ENCODE measurements around the gene VASN. TPM values are rescaled to one million over a fixed set of nuclear protein-coding genes. Genes with fewer than 3 reads are reported as not detected.

Gene VASN
- total and polyA plus RNA-seq, 9 of the 15 experiments (the other 6 are each of a cell fraction or from before 2014, with no cell fraction given): 0.01 to 2.5 (median 0.41) TPM; not detected in 1

- in situ Hi-C loops (cut with MboI): no loop called here
- POLR2A ChIA-PET: interaction anchor here (0.6 to 1.4 kb wide), 8 partner anchors 11 to 467 kb away, joined by 3 to 4 read pairs (median 3); no protein-coding TSS in a partner anchor
- TF ChIP-seq ATF3 (IDR thresholded peaks at IDR 0.05): 0 out of 2 replicates have a peak, but pooled peaks have one; percentile 18
- TF ChIP-seq ATF3 (CRISPR knock-in tag; conservative IDR thresholded peaks at IDR 0.05): no peak
- no peak for TF ChIP-seq SAP30 (IDR thresholded peaks at IDR 0.05; ENCODE audit: borderline replicate concordance, insufficient read depth, low read depth, low read length, poor library complexity, severe bottlenecking)
- TF ChIP-seq HMGN3 (IDR thresholded peaks at IDR 0.05; ENCODE audit: borderline replicate concordance, extremely low read depth, insufficient read length, low read depth, low read length): no peak
- TF ChIP-seq, protein P1, sequence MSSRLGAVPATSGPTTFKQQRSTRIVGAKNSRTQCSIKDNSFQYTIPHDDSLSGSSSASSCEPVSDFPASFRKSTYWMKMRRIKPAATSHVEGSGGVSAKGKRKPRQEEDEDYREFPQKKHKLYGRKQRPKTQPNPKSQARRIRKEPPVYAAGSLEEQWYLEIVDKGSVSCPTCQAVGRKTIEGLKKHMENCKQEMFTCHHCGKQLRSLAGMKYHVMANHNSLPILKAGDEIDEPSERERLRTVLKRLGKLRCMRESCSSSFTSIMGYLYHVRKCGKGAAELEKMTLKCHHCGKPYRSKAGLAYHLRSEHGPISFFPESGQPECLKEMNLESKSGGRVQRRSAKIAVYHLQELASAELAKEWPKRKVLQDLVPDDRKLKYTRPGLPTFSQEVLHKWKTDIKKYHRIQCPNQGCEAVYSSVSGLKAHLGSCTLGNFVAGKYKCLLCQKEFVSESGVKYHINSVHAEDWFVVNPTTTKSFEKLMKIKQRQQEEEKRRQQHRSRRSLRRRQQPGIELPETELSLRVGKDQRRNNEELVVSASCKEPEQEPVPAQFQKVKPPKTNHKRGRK (tag; IDR thresholded peaks at IDR 0.05): no peak
- no peak for TF ChIP-seq TSC22D4 (tag; IDR thresholded peaks at IDR 0.05)
- TF ChIP-seq NR2C1 (IDR thresholded peaks at IDR 0.05): peak; percentile 17; the same call in 1 of the 2 replicates
- no peak for TF ChIP-seq NR2C1 (tag; IDR thresholded peaks at IDR 0.05)
- TF ChIP-seq SP1 (CRISPR knock-in tag; IDR thresholded peaks at IDR 0.05): no peak
- TF ChIP-seq XRCC3 (IDR thresholded peaks at IDR 0.05): no peak
- no peak for TF ChIP-seq MLX (CRISPR knock-in tag; conservative IDR thresholded peaks at IDR 0.05)
- TF ChIP-seq E2F8 (IDR thresholded peaks at IDR 0.05; ENCODE audit: low read depth, partially characterized antibody): peak; percentile 56
- no peak for TF ChIP-seq CREB1 (IDR thresholded peaks at IDR 0.05)
- TF ChIP-seq CREB1 (CRISPR knock-in tag; IDR thresholded peaks at IDR 0.05): no peak
- TF ChIP-seq SRSF9 (IDR thresholded peaks at IDR 0.05; ENCODE audit: borderline replicate concordance, low read depth, low read length): no peak
- no peak for TF ChIP-seq HNRNPLL (IDR thresholded peaks at IDR 0.05; ENCODE audit: low read depth, low read length, poor library complexity, severe bottlenecking)
- TF ChIP-seq PML (IDR thresholded peaks at IDR 0.05; ENCODE audit: low read length): no peak
Observed at GRCh38 chr16:4350365-4350786, 21.3 kb upstream of the VASN start.

More at GRCh38 chr16:4350365-4350786, 21.3 kb upstream of the VASN start:
- intact Hi-C loops (cut with micrococcal nuclease): no loop called here
- peak overlapping the region; percentile 98 to 100 for H3K9ac ChIP-seq (ENCODE audit: insufficient read depth in 1 of 2, low read depth in 2 of 2, low read length in 2 of 2)
- BruUV-seq (replicated peaks): no TSS peak
- no peaks in the 10 kb centered on the region for H3K27me3 ChIP-seq (ENCODE audit: control insufficient read depth in 2 of 2, insufficient read depth in 2 of 2, low read length in 2 of 2)
- peaks cover 46% of the 10 kb centered on the region; the same call in 2 of the 3 replicates for H3K36me3 ChIP-seq (ENCODE audit: control insufficient read depth, insufficient read depth, low read length)
- peaks cover 4% of the 10 kb centered on the region; the same call in 1 of the 2 replicates for H3K9me3 ChIP-seq (replicated peaks; ENCODE audit: control insufficient read depth, insufficient read depth, low read depth, low read length)
- ATAC-seq (peak; percentile 9; the same call in 2 of the 3 replicates), FAIRE-seq (no peak), DNase-seq (ENCODE audit: extremely low read depth in 1 of 4, low spot score in 3 of 4) (no peak)
- H3K4me1 ChIP-seq (replicated peaks in 1 of 2; ENCODE audit: control insufficient read depth in 2 of 2, insufficient read depth in 2 of 2, low read length in 2 of 2): peaks cover 22 to 46% of the 10 kb centered on the region in 2 experiments; a peak in 4 of 5 replicates
- under 1% methylated on average over 24 of the region's 24 CpGs for WGBS (ENCODE audit: insufficient coverage, low coverage, missing lambda C conversion rate)
- H3K27ac ChIP-seq (ENCODE audit: extremely low read depth, low read depth, low read length): peak overlapping the region; percentile 97
- H3K4me3 ChIP-seq: peak overlapping the region; percentile 97
- H2AFZ ChIP-seq (ENCODE audit: low read depth, low read length): peak overlapping the region; percentile 81; the same call in 1 of the 2 replicates
- H3K79me2 ChIP-seq (ENCODE audit: control insufficient read depth, insufficient read depth, low read length): peaks cover 57% of the 10 kb centered on the region
- peaks cover 11% of the 10 kb centered on the region; the same call in 1 of the 2 replicates for H4K20me1 ChIP-seq (replicated peaks; ENCODE audit: control insufficient read depth, insufficient read depth, low read length)
- no peaks in the 10 kb centered on the region for H3K9me1 ChIP-seq (ENCODE audit: control insufficient read depth, insufficient read depth, low read length)
- peak overlapping the region; percentile 100 for H3K4me2 ChIP-seq (ENCODE audit: insufficient read depth, low read length)
- CTCF ChIA-PET (ENCODE audit: low intra/inter-chr PET ratio): no interaction called here

Measured in K562 (cell line).